Measurements from ENCODE around the gene AIG1.
"Not testable (repeated sequence)": the region's sequence is repeated elsewhere in the genome, so short reads cannot be mapped to it uniquely, and the experiment has no call there.

Gene AIG1

GRCh38 chr6:143293523-143293922 is 232.8 kb downstream of the AIG1 start:
- DNase-seq: no peak

- DNase-seq: no peak
Observed at GRCh38 chr6:143294265-143294860, 233.7 kb downstream of the AIG1 start.

GRCh38 chr6:143295932-143296331 is 235.2 kb downstream of the AIG1 start:
- no peak for DNase-seq

GRCh38 chr6:143298071-143298470 is 237.4 kb downstream of the AIG1 start:
- no peak for DNase-seq

GRCh38 chr6:143299253-143300166 is 238.8 kb downstream of the AIG1 start:
- DNase-seq: no peak

- DNase-seq: no peak
Observed at GRCh38 chr6:143301188-143301587, 240.5 kb downstream of the AIG1 start.

GRCh38 chr6:143307760-143308159 is 247.1 kb downstream of the AIG1 start:
- not testable (repeated sequence) for DNase-seq

- DNase-seq: no peak
Observed at GRCh38 chr6:143313163-143313562, 252.5 kb downstream of the AIG1 start.

- no peak for DNase-seq
Observed at GRCh38 chr6:143321491-143322086, 260.9 kb downstream of the AIG1 start.

- no peak for DNase-seq
Observed at GRCh38 chr6:143322386-143322785, 261.7 kb downstream of the AIG1 start.

GRCh38 chr6:143323729-143324470 is 263.2 kb downstream of the AIG1 start:
- no peak for DNase-seq

- DNase-seq: no peak
Observed at GRCh38 chr6:143325379-143326140, 264.9 kb downstream of the AIG1 start.

GRCh38 chr6:143328876-143329275 is 268.2 kb downstream of the AIG1 start:
- no peak for DNase-seq

- no peak for DNase-seq
Observed at GRCh38 chr6:143329323-143329722, 268.6 kb downstream of the AIG1 start.

- DNase-seq: no peak
Observed at GRCh38 chr6:143331362-143331761, 270.7 kb downstream of the AIG1 start.

- no peak for DNase-seq
Observed at GRCh38 chr6:143332153-143332845, 271.6 kb downstream of the AIG1 start.

GRCh38 chr6:143333081-143333480 is 272.4 kb downstream of the AIG1 start:
- no peak for DNase-seq

GRCh38 chr6:143333749-143334520 is 273.2 kb downstream of the AIG1 start:
- no peak for DNase-seq

- no peak for DNase-seq
Observed at GRCh38 chr6:143335865-143336264, 275.2 kb downstream of the AIG1 start.

GRCh38 chr6:143336446-143337152 is 275.9 kb downstream of the AIG1 start:
- DNase-seq: no peak

Data from DMS153 (cell line).